Measurements from ENCODE around the gene UNC5A.

- TF ChIP-seq CTCF (IDR thresholded peaks at IDR 0.05) (no peak), POLR2A (IDR thresholded peaks at IDR 0.05) (no peak)
Measured at GRCh38 chr5:176912115-176912514, 101.8 kb downstream of the UNC5A start.

Data from uterus (tissue), 2 donors.